GM12878 (cell line): ENCODE results near the gene DYNLT4. TPM values are rescaled to one million over a fixed set of nuclear protein-coding genes. Genes with fewer than 3 reads are reported as not detected.

Source experiments
- ATAC-seq: fragments of 200-7000 bp; cut with Tn5 transposase; 3 replicates; pipeline ENCODE4 v1.9.1; 2020; ENCODE audit warnings: mild to moderate bottlenecking, moderate library complexity
- BruUV-seq: library from RNA; stranded (reverse); fragments of 400-500 nt; replicated peaks from 2 replicates; lab custom pipeline; 2021; lab: Mats Ljungman, UMichigan
- CTCF ChIA-PET: fragments of 300-600 bp; sonication (Branson Sonifier 250); formaldehyde crosslinking; extraction: SDS; loops from one replicate; lab custom pipeline; 2021; ENCODE audit warnings: inconsistent platforms; lab: Yijun Ruan, JAX
- POLR2A ChIA-PET: fragments of 350-600 bp; formaldehyde crosslinking; extraction: SDS; loops from one replicate; lab custom pipeline; 2021; ENCODE audit warnings: inconsistent platforms; lab: Charles Lee
- RAD21 ChIA-PET: fragments of 300-600 bp; sonication (Branson Sonifier 250); formaldehyde crosslinking; loops from one replicate; lab custom pipeline; 2023; ENCODE audit warnings: antibody characterized with exemption; ENCODE audit not compliant: unreplicated experiment; lab: Charles Lee
- SMC1A ChIA-PET: fragments of 300-600 bp; sonication (Branson Sonifier 250); formaldehyde crosslinking; loops from one replicate; lab custom pipeline; 2023; ENCODE audit not compliant: unreplicated experiment, uncharacterized antibody; lab: Charles Lee
- DNase-seq: peaks from one replicate; pipeline ENCODE4 v3.0.0-alpha.2; 2011; ENCODE audit warnings: low read depth, low spot score
- FAIRE-seq: peaks from 3 replicates; lab custom pipeline; 2011; peaks lifted over from hg19 to GRCh38; lab: Jason Lieb, UNC
- H2AFZ ChIP-seq: 2 replicates; pipeline ENCODE4 v1.6.0; 2011; ENCODE audit warnings: low read depth, low read length, control low read depth; ENCODE audit not compliant: control insufficient read depth
- H3K27ac ChIP-seq: 2 replicates; pipeline ENCODE4 v1.5.1; 2011; ENCODE audit warnings: control low read depth; ENCODE audit not compliant: control insufficient read depth, insufficient read depth
- H3K27me3 ChIP-seq, 2 experiments: replicated peaks in 1 of 2; 2 replicates each; pipeline versions ENCODE4 v1.6.0 to v1.6.1; 2011; ENCODE audit warnings: low read length in 1 of 2; ENCODE audit not compliant: control insufficient read depth in 2 of 2, insufficient read depth in 2 of 2
- H3K36me3 ChIP-seq, 2 experiments: 2 replicates each; pipeline ENCODE4 v1.5.1; 2011; ENCODE audit warnings: low read length in 1 of 2; ENCODE audit not compliant: control insufficient read depth in 2 of 2, insufficient read depth in 2 of 2
- H3K4me1 ChIP-seq: 2 replicates; pipeline ENCODE4 v1.6.1; 2011; ENCODE audit warnings: mild to moderate bottlenecking, low read length, moderate library complexity, mixed read lengths; ENCODE audit not compliant: control insufficient read depth, insufficient read depth
- H3K4me2 ChIP-seq: 2 replicates; pipeline ENCODE4 v1.6.0; 2011; ENCODE audit warnings: control low read depth; ENCODE audit not compliant: control insufficient read depth, insufficient read depth
- H3K4me3 ChIP-seq: fragments of 200-600 bp; sonication (generic); 2 replicates; pipeline ENCODE4 v1.5.1; 2016
- H3K79me2 ChIP-seq: 2 replicates; pipeline ENCODE4 v1.6.0; 2011; ENCODE audit warnings: low read length; ENCODE audit not compliant: control insufficient read depth, insufficient read depth
- H3K9ac ChIP-seq: 2 replicates; pipeline ENCODE4 v1.8.0; 2011; ENCODE audit warnings: low read length, control low read depth, mixed read lengths; ENCODE audit not compliant: control insufficient read depth, insufficient read depth
- H3K9me3 ChIP-seq: replicated peaks from 3 replicates; pipeline ENCODE4 v1.5.1; 2011; ENCODE audit warnings: mild to moderate bottlenecking, low read length; ENCODE audit not compliant: control insufficient read depth, insufficient read depth
- H4K20me1 ChIP-seq: 2 replicates; pipeline ENCODE4 v1.6.0; 2011; ENCODE audit not compliant: control insufficient read depth, insufficient read depth
- ATF3 ChIP-seq: IDR thresholded peaks from 2 replicates; pipeline ENCODE4 v1.6.1; 2011; ENCODE audit warnings: low read depth, mild to moderate bottlenecking, low read length, moderate library complexity, borderline replicate concordance; ENCODE audit errors: extremely low read depth
- CHD1 ChIP-seq: IDR thresholded peaks from 2 replicates; pipeline ENCODE4 v1.6.1; 2012; ENCODE audit warnings: low read depth, low read length, improper control_type of control experiment
- CTCF ChIP-seq, 3 experiments: IDR thresholded peaks in 2 of 3; conservative IDR thresholded peaks in 1 of 3; 2 replicates each; pipeline ENCODE4 v1.5.1; 2011; ENCODE audit warnings: low read depth in 3 of 3, low read length in 3 of 3, mild to moderate bottlenecking in 3 of 3, control low read depth in 2 of 3, moderate library complexity in 2 of 3, inconsistent platforms in 1 of 3, mixed read lengths in 1 of 3; ENCODE audit not compliant: control insufficient read depth in 2 of 3, insufficient read depth in 1 of 3; ENCODE audit errors: extremely low read depth in 1 of 3
- HDAC2 ChIP-seq: fragments of 200-600 bp; sonication (generic); IDR thresholded peaks from 2 replicates; pipeline ENCODE4 v1.6.1; 2017
- LARP7 ChIP-seq: fragments of 450-650 bp; IDR thresholded peaks from 2 replicates; pipeline ENCODE4 v1.6.1; 2017; ENCODE audit warnings: mild to moderate bottlenecking
- NFYA ChIP-seq: IDR thresholded peaks from 2 replicates; pipeline ENCODE4 v1.6.1; 2011; ENCODE audit warnings: low read depth, mild to moderate bottlenecking, low read length, improper control_type of control experiment, borderline replicate concordance
- PKNOX1 ChIP-seq: fragments of 450-650 bp; IDR thresholded peaks from 2 replicates; pipeline ENCODE4 v1.6.1; 2016; ENCODE audit warnings: mild to moderate bottlenecking
- POLR2A ChIP-seq: IDR thresholded peaks from 2 replicates; pipeline ENCODE4 v1.6.1; 2011; ENCODE audit warnings: low read depth, mild to moderate bottlenecking, low read length
- ZNF207 ChIP-seq: fragments of 450-650 bp; IDR thresholded peaks from 2 replicates; pipeline ENCODE4 v1.6.1; 2014; ENCODE audit warnings: antibody characterized with exemption, mild to moderate bottlenecking, borderline replicate concordance
- WGBS: methylation state at CpG from one replicate; pipeline ENCODE4 v1.1.6; 2016; ENCODE audit warnings: low lambda C conversion rate; ENCODE audit not compliant: insufficient replicate concordance, insufficient coverage; ENCODE audit errors: missing lambda C conversion rate; 5-methylcytosine and 5-hydroxymethylcytosine counted together
- in situ Hi-C: fragments of 300-500 bp; cut with MboI; formaldehyde crosslinking; loops from 9 replicates; pipeline ENCODE4 v1.14.3; 2018; ENCODE audit warnings: mixed read lengths
- intact Hi-C: fragments of 100-400 bp; cut with micrococcal nuclease; formaldehyde crosslinking; loops from one replicate; pipeline ENCODE4 v1.14.2; 2022; ENCODE audit not compliant: unreplicated experiment
- polyA plus RNA-seq, 11 experiments: library from polyadenylated mRNA; depleted of rRNA in 4 of 11; unstranded in 6 of 11; stranded (reverse) in 5 of 11; fragments of >200 nt; fragmentation: Nextera tagmentation in 4 of 11; fragmentation: Illumina TruSeq in 1 of 11; extraction: Ambion mirVana in 4 of 11; extraction: Trizol in 1 of 11; gene quantifications; 1 replicate in 1 of 11; 2 replicates in 10 of 11; pipeline versions ENCODE4 v1.2.1 to v1.2.3, GENCODE V29; 2011 to 2016; ENCODE audit warnings: inconsistent platforms in 2 of 11, missing spikeins in 2 of 11, low read depth in 1 of 11
- total RNA-seq, 4 experiments: library from RNA; depleted of rRNA in 3 of 4; stranded (reverse); fragments of >200 nt in 3 of 4; fragmentation: Illumina TruSeq in 1 of 4; extraction: Trizol in 1 of 4; gene quantifications; 2 replicates each; pipeline versions ENCODE4 v1.2.1 to v1.2.3, GENCODE V29; 2013 to 2021

The DYNLT4 gene
- total and polyA plus RNA-seq, 10 of the 15 experiments (the other 5 are each of a cell fraction or from before 2014, with no cell fraction given): 0.23 to 0.28 TPM; not detected in 8

- no peaks in the 10 kb centered on the region for H4K20me1 ChIP-seq
- intact Hi-C loops: no loop called here
- H3K9me3 ChIP-seq: no peaks in the 10 kb centered on the region
- ChIA-PET RAD21 (interaction anchor here (1.9 to 2.1 kb wide), 3 partner anchors 12 to 26 kb away, joined by 6 to 23 read pairs (median 18); partner anchors contain the start of gene RPS8), POLR2A (interaction anchor here (0.6 to 6.9 kb wide), 10 partner anchors 7 to 693 kb away, joined by 4 to 59 read pairs (median 8); partner anchors contain the start of genes BTBD19, DYNLT4, RNU5D-1 and RPS8), SMC1A (interaction anchor here (0.7 to 1.7 kb wide), 3 partner anchors 8 to 210 kb away, joined by 3 to 10 read pairs (median 8); partner anchors contain the start of genes HECTD3 and UROD), CTCF (interaction anchor here (3.2 to 3.5 kb wide), 2 partner anchors 7 to 17 kb away, joined by 45 to 47 read pairs; partner anchors contain the start of gene BTBD19)
- H3K4me1 ChIP-seq: peaks cover 18% of the 10 kb centered on the region
- H3K9ac ChIP-seq: no peak overlapping the region; the same call in 1 of the 2 replicates
- peak overlapping the region; percentile 80 for H3K4me2 ChIP-seq
- H3K27me3 ChIP-seq: no peaks in the 10 kb centered on the region
- in situ Hi-C loops: no loop called here
- ATAC-seq (no peak), DNase-seq (no peak), FAIRE-seq (no peak)
- H3K79me2 ChIP-seq: peaks cover 21% of the 10 kb centered on the region
- TSS peak; percentile 78 for BruUV-seq
- H3K36me3 ChIP-seq: peaks cover 6 to 9% of the 10 kb centered on the region in 2 experiments
- peak overlapping the region; percentile 94 for H3K4me3 ChIP-seq
- peak overlapping the region; percentile 43; the same call in 1 of the 2 replicates for H3K27ac ChIP-seq
- WGBS: 31% methylated on average over 10 of the region's 13 CpGs
- no peak overlapping the region for H2AFZ ChIP-seq
- TF ChIP-seq ZNF207 (no peak), CTCF (IDR thresholded peaks at IDR 0.05 in 2 of 3, conservative IDR thresholded peaks at IDR 0.05 in 1 of 3; ENCODE audit: control insufficient read depth in 2 of 3, extremely low read depth in 1 of 3, insufficient read depth in 1 of 3, low read depth in 3 of 3, low read length in 3 of 3) (no peak), POLR2A (peak; percentile 32; the same call in 1 of the 2 replicates), PKNOX1 (no peak), NFYA (no peak), CHD1 (no peak), LARP7 (0 out of 2 replicates have a peak, but pooled peaks have one; percentile 29), ATF3 (no peak), HDAC2 (no peak)
- TF ChIP-seq, all 136 proteins: peak for 2
Observed at GRCh38 chr1:44801491-44802305, 5.5 kb downstream of the DYNLT4 start.
